ENCODE measurements around the gene AKAP13.

Gene AKAP13

GRCh38 chr15:85726454-85726853 is 346.1 kb downstream of the AKAP13 start:
- FAIRE-seq (no peak), DNase-seq (ENCODE audit: low spot score) (no peak)

- FAIRE-seq = no peak
- no peak for DNase-seq (ENCODE audit: low spot score)
Observed at GRCh38 chr15:85727068-85727467, 346.7 kb downstream of the AKAP13 start.

GRCh38 chr15:85730001-85730820 is 349.8 kb downstream of the AKAP13 start:
- DNase-seq (ENCODE audit: low spot score) (peak; percentile 49), FAIRE-seq (peak; percentile 28)

- FAIRE-seq = no peak
- no peak for DNase-seq (ENCODE audit: low spot score)
Observed at GRCh38 chr15:85733416-85733815, 353.0 kb downstream of the AKAP13 start.

- no peak for DNase-seq (ENCODE audit: low spot score)
- FAIRE-seq = no peak
Observed at GRCh38 chr15:85737061-85737460, 356.7 kb downstream of the AKAP13 start.

- DNase-seq (ENCODE audit: low spot score) (no peak), FAIRE-seq (no peak)
Observed at GRCh38 chr15:85741021-85741421, 360.6 kb downstream of the AKAP13 start.

GRCh38 chr15:85741662-85742061 is 361.3 kb downstream of the AKAP13 start:
- no peak for DNase-seq (ENCODE audit: low spot score)
- FAIRE-seq = no peak

GRCh38 chr15:85742186-85742821 is 361.9 kb downstream of the AKAP13 start:
- DNase-seq (ENCODE audit: low spot score) (no peak), FAIRE-seq (no peak)

- no peak for FAIRE-seq
- DNase-seq (ENCODE audit: low spot score) = no peak
Observed at GRCh38 chr15:85743392-85744055, 363.1 kb downstream of the AKAP13 start.

- FAIRE-seq = no peak
Observed at GRCh38 chr15:85744579-85744978, 364.2 kb downstream of the AKAP13 start.

GRCh38 chr15:85745023-85745422 is 364.6 kb downstream of the AKAP13 start:
- DNase-seq (ENCODE audit: low spot score) = no peak
- FAIRE-seq = no peak

More at GRCh38 chr15:85744579-85744978, 364.2 kb downstream of the AKAP13 start:
- no peak for DNase-seq (ENCODE audit: low spot score)

GRCh38 chr15:85745525-85746150 is 365.2 kb downstream of the AKAP13 start:
- DNase-seq (ENCODE audit: low spot score) = no peak
- FAIRE-seq = no peak

- DNase-seq (ENCODE audit: low spot score) (no peak), FAIRE-seq (no peak)
Observed at GRCh38 chr15:85746641-85747040, 366.2 kb downstream of the AKAP13 start.

GRCh38 chr15:85748176-85748575 is 367.8 kb downstream of the AKAP13 start:
- FAIRE-seq = no peak
- DNase-seq (ENCODE audit: low spot score) = no peak

- no peak for FAIRE-seq
- no peak for DNase-seq (ENCODE audit: low spot score)
Observed at GRCh38 chr15:85748729-85749128, 368.3 kb downstream of the AKAP13 start.

GRCh38 chr15:85749261-85750151 is 369.1 kb downstream of the AKAP13 start:
- DNase-seq (ENCODE audit: low spot score) (no peak), FAIRE-seq (no peak)

- DNase-seq (ENCODE audit: low spot score) (no peak), FAIRE-seq (no peak)
Observed at GRCh38 chr15:85750319-85751290, 370.2 kb downstream of the AKAP13 start.

GRCh38 chr15:85751291-85752123 is 371.1 kb downstream of the AKAP13 start:
- no peak for DNase-seq (ENCODE audit: low spot score)
- FAIRE-seq = no peak

GRCh38 chr15:85752124-85752475 is 371.7 kb downstream of the AKAP13 start:
- FAIRE-seq (no peak), DNase-seq (ENCODE audit: low spot score) (no peak)

Measured in RCC 7860 (cell line).